DND-41 (cell line): ENCODE data around the gene EIF3J.

Experiments used
- EZH2 ChIP-seq: IDR thresholded peaks from 3 replicates; pipeline ENCODE4 v1.6.1; 2012; ENCODE audit warnings: borderline replicate concordance, low read depth, mild to moderate bottlenecking, moderate library complexity, low read length, inconsistent platforms; ENCODE audit not compliant: severe bottlenecking
- TF ChIP-seq, protein P1 (sequence below): IDR thresholded peaks from 2 replicates; pipeline ENCODE4 v1.5.1; 2012; ENCODE audit warnings: borderline replicate concordance, low read length, moderate library complexity, mild to moderate bottlenecking; ENCODE audit not compliant: poor library complexity, severe bottlenecking; ENCODE audit errors: extremely low read depth

DNA sequence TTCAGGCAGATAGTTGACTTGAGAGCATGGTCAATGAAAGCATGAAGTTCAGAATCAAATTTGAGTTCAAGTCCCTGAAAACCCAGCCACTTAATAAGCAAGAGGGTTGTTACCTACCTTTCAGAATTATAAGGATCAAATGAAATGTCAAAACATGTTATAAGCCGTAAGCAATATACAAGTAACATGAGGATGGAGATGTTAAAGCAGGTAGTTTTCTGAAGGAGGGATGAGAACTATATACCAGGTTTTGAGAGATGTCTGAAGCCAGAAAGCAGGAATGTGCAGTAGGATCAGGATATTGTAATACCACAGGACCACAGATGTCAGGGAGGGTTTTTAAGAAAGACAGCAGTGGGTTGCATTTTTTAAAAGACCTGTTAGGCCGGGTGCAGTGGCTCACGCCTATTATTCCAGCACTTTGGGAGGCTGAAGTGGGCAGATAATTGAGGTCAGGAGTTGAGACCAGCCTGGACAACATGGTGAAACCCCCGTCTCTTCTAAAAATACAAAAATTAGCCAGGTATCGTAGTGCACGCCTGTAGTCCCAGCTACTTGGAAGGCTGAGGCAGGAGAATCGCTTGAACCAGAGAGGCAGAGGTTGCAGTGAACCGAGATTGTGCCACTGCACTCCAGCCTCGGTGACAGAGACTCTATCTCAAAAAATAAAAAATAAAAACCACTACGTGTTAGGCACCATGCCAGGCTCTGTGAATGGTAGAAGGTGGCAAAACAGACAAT, 6.9 kb upstream of the EIF3J start:
- TF ChIP-seq, protein P1, sequence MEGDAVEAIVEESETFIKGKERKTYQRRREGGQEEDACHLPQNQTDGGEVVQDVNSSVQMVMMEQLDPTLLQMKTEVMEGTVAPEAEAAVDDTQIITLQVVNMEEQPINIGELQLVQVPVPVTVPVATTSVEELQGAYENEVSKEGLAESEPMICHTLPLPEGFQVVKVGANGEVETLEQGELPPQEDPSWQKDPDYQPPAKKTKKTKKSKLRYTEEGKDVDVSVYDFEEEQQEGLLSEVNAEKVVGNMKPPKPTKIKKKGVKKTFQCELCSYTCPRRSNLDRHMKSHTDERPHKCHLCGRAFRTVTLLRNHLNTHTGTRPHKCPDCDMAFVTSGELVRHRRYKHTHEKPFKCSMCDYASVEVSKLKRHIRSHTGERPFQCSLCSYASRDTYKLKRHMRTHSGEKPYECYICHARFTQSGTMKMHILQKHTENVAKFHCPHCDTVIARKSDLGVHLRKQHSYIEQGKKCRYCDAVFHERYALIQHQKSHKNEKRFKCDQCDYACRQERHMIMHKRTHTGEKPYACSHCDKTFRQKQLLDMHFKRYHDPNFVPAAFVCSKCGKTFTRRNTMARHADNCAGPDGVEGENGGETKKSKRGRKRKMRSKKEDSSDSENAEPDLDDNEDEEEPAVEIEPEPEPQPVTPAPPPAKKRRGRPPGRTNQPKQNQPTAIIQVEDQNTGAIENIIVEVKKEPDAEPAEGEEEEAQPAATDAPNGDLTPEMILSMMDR = no peak
- TF ChIP-seq EZH2 = no peak
